Endothelial cell of umbilical vein (primary cell): Measurements from ENCODE around the gene ANAPC13. TPM values are rescaled to one million over a fixed set of nuclear protein-coding genes. Genes with fewer than 3 reads are reported as not detected.

ENCODE experiments used
- BruUV-seq: library from RNA; stranded (reverse); fragments of 400-500 nt; replicated peaks from 2 replicates; lab custom pipeline; 2021; lab: Mats Ljungman, UMichigan
- CTCF ChIA-PET: fragments of 300-600, 350-600 bp; sonication (Branson Sonifier 250); formaldehyde crosslinking; loops from one replicate; lab custom pipeline; 2021; ENCODE audit warnings: antibody characterized with exemption, inconsistent platforms; lab: Charles Lee
- POLR2A ChIA-PET: fragments of 300-600, 350-600 bp; sonication (Branson Sonifier 250); formaldehyde crosslinking; loops from one replicate; lab custom pipeline; 2021; ENCODE audit warnings: antibody characterized with exemption, inconsistent platforms; lab: Charles Lee
- DNase-seq: peaks from one replicate; pipeline ENCODE4 v3.0.0-alpha.2; 2011; ENCODE audit warnings: low read depth, low spot score
- FAIRE-seq: peaks from 2 replicates; lab custom pipeline; 2011; peaks lifted over from hg19 to GRCh38; lab: Jason Lieb, UNC
- H2AFZ ChIP-seq: 2 replicates; pipeline ENCODE4 v1.6.0; 2012; ENCODE audit warnings: low read depth, low read length, control low read depth, inconsistent platforms
- H3K27ac ChIP-seq: 2 replicates; pipeline ENCODE4 v1.5.1; 2011; ENCODE audit warnings: low read depth, mild to moderate bottlenecking, control low read depth, low read length, moderate library complexity; ENCODE audit not compliant: insufficient read depth
- H3K27me3 ChIP-seq, 2 experiments: 2 replicates each; pipeline versions ENCODE4 v1.6.0 to v1.6.1; 2011; ENCODE audit warnings: low read length in 2 of 2, mixed read lengths in 1 of 2; ENCODE audit not compliant: control insufficient read depth in 2 of 2, insufficient read depth in 2 of 2
- H3K36me3 ChIP-seq, 2 experiments: 2 replicates in 1 of 2; 3 replicates in 1 of 2; pipeline ENCODE4 v1.5.1; 2011; ENCODE audit warnings: low read length in 2 of 2, mild to moderate bottlenecking in 1 of 2, moderate library complexity in 1 of 2; ENCODE audit not compliant: control insufficient read depth in 2 of 2, insufficient read depth in 2 of 2; ENCODE audit errors: extremely low read depth in 1 of 2
- H3K4me1 ChIP-seq: 3 replicates; pipeline ENCODE4 v1.5.1; 2011; ENCODE audit warnings: mild to moderate bottlenecking, low read length; ENCODE audit not compliant: control insufficient read depth, insufficient read depth; ENCODE audit errors: extremely low read depth
- H3K4me2 ChIP-seq: 2 replicates; pipeline ENCODE4 v1.6.1; 2011; ENCODE audit warnings: low read length, control low read depth, mixed read lengths; ENCODE audit not compliant: insufficient read depth
- H3K4me3 ChIP-seq, 3 experiments: fragments of 200-600 bp in 1 of 3; sonication (generic), shearing (Covaris generic) in 1 of 3; replicated peaks in 1 of 3; 2 replicates each; pipeline ENCODE4 v1.5.1; 2011 to 2016; ENCODE audit warnings: control low read depth in 3 of 3, low read length in 3 of 3, mild to moderate bottlenecking in 2 of 3, inconsistent platforms in 1 of 3, low read depth in 1 of 3, moderate library complexity in 1 of 3; ENCODE audit not compliant: insufficient read depth in 1 of 3
- H3K79me2 ChIP-seq: 2 replicates; pipeline ENCODE4 v1.6.0; 2012; ENCODE audit warnings: low read length, inconsistent platforms; ENCODE audit not compliant: control insufficient read depth, insufficient read depth
- H3K9ac ChIP-seq: replicated peaks from 2 replicates; pipeline ENCODE3; 2011; ENCODE audit warnings: low read length, control low read depth; ENCODE audit not compliant: insufficient read depth; ENCODE audit errors: extremely low read depth
- H3K9me1 ChIP-seq: replicated peaks from 3 replicates; pipeline ENCODE4 v1.6.0; 2011; ENCODE audit warnings: mild to moderate bottlenecking, low read length; ENCODE audit not compliant: control insufficient read depth, insufficient read depth; ENCODE audit errors: extremely low read depth
- H3K9me3 ChIP-seq: replicated peaks from 2 replicates; pipeline ENCODE4 v1.5.1; 2012; ENCODE audit warnings: low read length, inconsistent platforms; ENCODE audit not compliant: control insufficient read depth, insufficient read depth
- H4K20me1 ChIP-seq: replicated peaks from 2 replicates; pipeline ENCODE3; 2011; ENCODE audit warnings: mild to moderate bottlenecking, low read length; ENCODE audit not compliant: control insufficient read depth, insufficient read depth; ENCODE audit errors: extremely low read depth
- EZH2 ChIP-seq: IDR thresholded peaks from 2 replicates; pipeline ENCODE4 v1.6.1; 2012; ENCODE audit warnings: borderline replicate concordance, low read depth, mild to moderate bottlenecking, moderate library complexity, low read length, inconsistent platforms; ENCODE audit not compliant: severe bottlenecking
- FOS ChIP-seq: IDR thresholded peaks from 2 replicates; pipeline ENCODE4 v1.6.1; 2011; ENCODE audit warnings: mild to moderate bottlenecking, low read length, moderate library complexity, borderline replicate concordance; ENCODE audit not compliant: insufficient read depth
- GATA2 ChIP-seq: IDR thresholded peaks from 2 replicates; pipeline ENCODE4 v1.7.0; 2011; ENCODE audit warnings: low read depth, mild to moderate bottlenecking, moderate library complexity, mixed read lengths, low read length; ENCODE audit not compliant: insufficient read length, insufficient read depth
- JUN ChIP-seq: IDR thresholded peaks from 2 replicates; pipeline ENCODE4 v1.6.1; 2011; ENCODE audit warnings: borderline replicate concordance, low read depth; ENCODE audit not compliant: insufficient read length, insufficient read depth
- MYC ChIP-seq: IDR thresholded peaks from one replicate; pipeline ENCODE4 v1.6.1; 2011; ENCODE audit warnings: mild to moderate bottlenecking, low read depth, low read length
- POLR2A ChIP-seq: IDR thresholded peaks from 2 replicates; pipeline ENCODE4 v1.6.1; 2012; ENCODE audit warnings: low read depth, mild to moderate bottlenecking, control low read depth, low read length
- POLR2AphosphoS5 ChIP-seq: IDR thresholded peaks from 2 replicates; pipeline ENCODE4 v1.6.1; 2012; ENCODE audit warnings: low read depth, mild to moderate bottlenecking, control low read depth, low read length, moderate library complexity; ENCODE audit not compliant: insufficient read depth
- dilution Hi-C: fragments of 300-500 bp; cut with MboI; formaldehyde crosslinking; loops from one replicate; pipeline ENCODE4 v1.15.0; 2019; ENCODE audit warnings: low sequenced_read_pairs; ENCODE audit not compliant: extremely low pct_ligation_motif_present
- intact Hi-C: fragments of 100-400 bp; cut with micrococcal nuclease; formaldehyde crosslinking; loops from one replicate; pipeline ENCODE4 v1.10.0; 2022
- polyA plus RNA-seq, 4 experiments: library from polyadenylated mRNA; depleted of rRNA in 3 of 4; stranded (reverse) in 3 of 4; unstranded in 1 of 4; fragments of >200 nt; gene quantifications; 2 replicates each; pipeline versions ENCODE4 v1.2.1 to v1.2.3, GENCODE V29; 2011 to 2012; ENCODE audit warnings: missing spikeins in 1 of 4
- total RNA-seq: library from RNA; stranded (reverse); gene quantifications from 2 replicates; pipeline ENCODE4 v1.2.3, GENCODE V29; 2021
- TF ChIP-seq, protein P1 (sequence below), 2 donors: IDR thresholded peaks; 1 replicate in 1 of 2; 2 replicates in 1 of 2; pipeline ENCODE4 v1.5.1; 2011; ENCODE audit warnings: low read length in 2 of 2, mild to moderate bottlenecking in 2 of 2, moderate library complexity in 2 of 2, control low read depth in 1 of 2, inconsistent platforms in 1 of 2, low read depth in 1 of 2; ENCODE audit not compliant: insufficient read depth in 1 of 2; ENCODE audit errors: extremely low read depth in 1 of 2
- TF ChIP-seq, protein P2 (sequence below): IDR thresholded peaks from 2 replicates; pipeline ENCODE4 v1.6.1; 2011; ENCODE audit not compliant: insufficient read depth, insufficient read length

Gene ANAPC13
- total and polyA plus RNA-seq, 2 donors (not counting 3 experiments of a cell fraction or from before 2014, with no cell fraction given) = 48.4 to 50.8 TPM

DNA sequence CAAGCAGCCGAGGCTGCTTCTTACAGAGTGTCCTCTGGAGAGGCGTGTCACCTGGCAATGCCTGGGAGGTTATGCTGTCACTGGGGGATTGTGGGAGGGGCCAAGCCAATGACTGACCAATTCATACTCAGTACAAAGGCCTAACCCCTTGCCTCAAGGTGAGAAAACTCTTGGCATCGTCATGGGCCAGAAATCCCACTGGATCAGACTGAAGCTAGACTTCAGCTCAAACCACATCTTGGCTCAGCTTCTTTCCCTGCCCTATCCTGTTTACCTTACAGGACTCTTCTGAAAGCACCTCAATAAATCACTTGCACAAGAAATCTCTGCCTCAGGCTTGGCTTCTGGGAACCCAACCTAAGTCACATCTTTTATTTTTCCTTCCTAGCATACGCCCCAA, 9.5 kb downstream of the ANAPC13 start:
- H3K79me2 ChIP-seq = peaks cover 10% of the 10 kb centered on the region
- no peak overlapping the region for H3K27ac ChIP-seq
- H3K9ac ChIP-seq = no peak overlapping the region
- no peak for TF ChIP-seq JUN
- TF ChIP-seq, protein P1, sequence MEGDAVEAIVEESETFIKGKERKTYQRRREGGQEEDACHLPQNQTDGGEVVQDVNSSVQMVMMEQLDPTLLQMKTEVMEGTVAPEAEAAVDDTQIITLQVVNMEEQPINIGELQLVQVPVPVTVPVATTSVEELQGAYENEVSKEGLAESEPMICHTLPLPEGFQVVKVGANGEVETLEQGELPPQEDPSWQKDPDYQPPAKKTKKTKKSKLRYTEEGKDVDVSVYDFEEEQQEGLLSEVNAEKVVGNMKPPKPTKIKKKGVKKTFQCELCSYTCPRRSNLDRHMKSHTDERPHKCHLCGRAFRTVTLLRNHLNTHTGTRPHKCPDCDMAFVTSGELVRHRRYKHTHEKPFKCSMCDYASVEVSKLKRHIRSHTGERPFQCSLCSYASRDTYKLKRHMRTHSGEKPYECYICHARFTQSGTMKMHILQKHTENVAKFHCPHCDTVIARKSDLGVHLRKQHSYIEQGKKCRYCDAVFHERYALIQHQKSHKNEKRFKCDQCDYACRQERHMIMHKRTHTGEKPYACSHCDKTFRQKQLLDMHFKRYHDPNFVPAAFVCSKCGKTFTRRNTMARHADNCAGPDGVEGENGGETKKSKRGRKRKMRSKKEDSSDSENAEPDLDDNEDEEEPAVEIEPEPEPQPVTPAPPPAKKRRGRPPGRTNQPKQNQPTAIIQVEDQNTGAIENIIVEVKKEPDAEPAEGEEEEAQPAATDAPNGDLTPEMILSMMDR (IDR thresholded peaks at IDR 0.05; ENCODE audit: extremely low read depth in 1 of 2, insufficient read depth in 1 of 2, low read depth in 1 of 2, low read length in 2 of 2) = no peak
- TF ChIP-seq EZH2 = no peak
- no peak for TF ChIP-seq FOS
- TF ChIP-seq POLR2AphosphoS5 = no peak
- no peak for TF ChIP-seq POLR2A
- TF ChIP-seq GATA2 = no peak
- TF ChIP-seq, protein P2, sequence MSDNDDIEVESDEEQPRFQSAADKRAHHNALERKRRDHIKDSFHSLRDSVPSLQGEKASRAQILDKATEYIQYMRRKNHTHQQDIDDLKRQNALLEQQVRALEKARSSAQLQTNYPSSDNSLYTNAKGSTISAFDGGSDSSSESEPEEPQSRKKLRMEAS = no peak
- TF ChIP-seq MYC = no peak
- FAIRE-seq (no peak), DNase-seq (no peak)
- dilution Hi-C loops = no loop called here
- POLR2A ChIA-PET = interaction anchor here (1.1 kb wide), 1 partner anchor 171 kb away, joined by 3 read pairs; no protein-coding TSS in a partner anchor
- CTCF ChIA-PET = interaction anchor here (1.1 to 8.5 kb wide), 8 partner anchors 9 to 264 kb away, joined by 3 to 296 read pairs (median 4); partner anchors contain the start of gene RYK
- no peaks in the 10 kb centered on the region for H3K9me1 ChIP-seq
- H3K9me3 ChIP-seq = no peaks in the 10 kb centered on the region
- intact Hi-C loops = no loop called here
- no peak overlapping the region for H3K4me2 ChIP-seq
- no peaks in the 10 kb centered on the region for H4K20me1 ChIP-seq
- peaks cover 18 to 25% of the 10 kb centered on the region in 2 experiments for H3K36me3 ChIP-seq
- H3K4me1 ChIP-seq = peaks cover 12% of the 10 kb centered on the region
- H3K4me3 ChIP-seq = no peak overlapping the region
- no TSS peak for BruUV-seq
- no peaks in the 10 kb centered on the region for H3K27me3 ChIP-seq
- no peak overlapping the region for H2AFZ ChIP-seq
